HG02884 (cell line): ENCODE results near the gene TGM1.
A peak's percentile ranks its signal among the peaks of the same experiment; 100 is the strongest.
"Not testable (repeated sequence)": the region's sequence is repeated elsewhere in the genome, so short reads cannot be mapped to it uniquely, and the experiment has no call there.

Source experiments
- ATAC-seq: cut with Tn5 transposase; IDR thresholded peaks from one replicate; pipeline ENCODE4 v1.9.1; 2021; ENCODE audit warnings: mild to moderate bottlenecking, moderate library complexity; ENCODE audit not compliant: unreplicated experiment

The TGM1 gene

GRCh38 chr14:24234095-24235005 lies 28.6 kb downstream of the TGM1 start:
- ATAC-seq = no peak

- ATAC-seq = no peak
These were observed 29.5 kb downstream of the TGM1 start for GRCh38 chr14:24233538-24233866.

GRCh38 chr14:24232645-24233537 lies 30.1 kb downstream of the TGM1 start, which contains the start of gene GMPR2:
TSS of gene GMPR2 (plus strand) at chr14:24232929. CDS start at chr14:24233254, 325 bp downstream.
- peak; percentile 39 for ATAC-seq

GRCh38 chr14:24232121-24232644 lies 30.8 kb downstream of the TGM1 start, which contains the start of gene NEDD8:
TSS of gene NEDD8 (minus strand) at chr14:24232367. CDS start at chr14:24232267, 100 bp downstream.
- ATAC-seq = peak; percentile 63

- peak; percentile 13 for ATAC-seq
These were observed 31.5 kb downstream of the TGM1 start for GRCh38 chr14:24231263-24232120.

- no peak for ATAC-seq
These were observed 34.1 kb downstream of the TGM1 start for GRCh38 chr14:24228902-24229301.

- no peak for ATAC-seq
These were observed 36.5 kb downstream of the TGM1 start for GRCh38 chr14:24226473-24226872.

GRCh38 chr14:24224618-24225071 lies 38.3 kb downstream of the TGM1 start:
- no peak for ATAC-seq

GRCh38 chr14:24222987-24223386 lies 40.0 kb downstream of the TGM1 start:
- ATAC-seq = not testable (repeated sequence)

GRCh38 chr14:24219521-24219920 lies 43.5 kb downstream of the TGM1 start:
- no peak for ATAC-seq

- no peak for ATAC-seq
These were observed 43.9 kb downstream of the TGM1 start for GRCh38 chr14:24219080-24219479.

GRCh38 chr14:24216876-24217275 lies 46.1 kb downstream of the TGM1 start:
- not testable (repeated sequence) for ATAC-seq

- no peak for ATAC-seq
These were observed 46.7 kb downstream of the TGM1 start for GRCh38 chr14:24216345-24216699.

- ATAC-seq = peak; percentile 55
These were observed 47.3 kb downstream of the TGM1 start, which contains the start of gene MDP1 for GRCh38 chr14:24215495-24216344. TSS of gene MDP1 (minus strand) at chr14:24216066. CDS start at chr14:24215955, 111 bp downstream.

- no peak for ATAC-seq
These were observed 48.9 kb downstream of the TGM1 start for GRCh38 chr14:24213866-24214662.

- ATAC-seq = peak; percentile 71
These were observed 49.8 kb downstream of the TGM1 start, which contains the start of gene CHMP4A for GRCh38 chr14:24212924-24213865. TSS of gene CHMP4A (minus strand) at chr14:24213488. CDS start at chr14:24213439, 49 bp downstream.

- ATAC-seq = no peak
These were observed 51.7 kb downstream of the TGM1 start for GRCh38 chr14:24211311-24211710.
